Stimulated activated CD4-positive, alpha-beta T cell treated with anti-CD3 and anti-CD28 coated beads, Interleukin-15, amount 100 ng/mL, for 48 hours (primary cell): ENCODE data around the gene STK32B.
"Not testable (repeated sequence)": the region's sequence is repeated elsewhere in the genome, so short reads cannot be mapped to it uniquely, and the experiment has no call there.

ENCODE experiments used
- DNase-seq, 2 donors: peaks; one replicate each; pipeline ENCODE4 v3.0.0-alpha.2; 2020; ENCODE audit warnings: low read depth in 2 of 2

Gene STK32B

GRCh38 chr4:5209862-5210261, 158.6 kb downstream of the STK32B start:
- DNase-seq: no peak

GRCh38 chr4:5211282-5211839, 160.1 kb downstream of the STK32B start:
- DNase-seq: no peak

- no peak for DNase-seq
Measured at GRCh38 chr4:5212255-5213013, 161.2 kb downstream of the STK32B start.

- no peak for DNase-seq
Measured at GRCh38 chr4:5213087-5213595, 161.9 kb downstream of the STK32B start.

- DNase-seq: no peak
Measured at GRCh38 chr4:5215321-5215720, 164.0 kb downstream of the STK32B start.

GRCh38 chr4:5217421-5217820, 166.1 kb downstream of the STK32B start:
- no peak for DNase-seq

- no peak for DNase-seq
Measured at GRCh38 chr4:5218376-5219069, 167.2 kb downstream of the STK32B start.

- DNase-seq: no peak
Measured at GRCh38 chr4:5220028-5220427, 168.7 kb downstream of the STK32B start.

GRCh38 chr4:5222047-5222446, 170.8 kb downstream of the STK32B start:
- no peak for DNase-seq

GRCh38 chr4:5222951-5223350, 171.7 kb downstream of the STK32B start:
- no peak for DNase-seq

- DNase-seq: no peak
Measured at GRCh38 chr4:5224340-5224739, 173.1 kb downstream of the STK32B start.

GRCh38 chr4:5232549-5232948, 181.3 kb downstream of the STK32B start:
- DNase-seq: no peak

GRCh38 chr4:5237086-5237660, 185.9 kb downstream of the STK32B start:
- DNase-seq: no peak

GRCh38 chr4:5238173-5238572, 186.9 kb downstream of the STK32B start:
- no peak for DNase-seq

- DNase-seq: not testable (repeated sequence)
Measured at GRCh38 chr4:5247061-5247460, 195.8 kb downstream of the STK32B start.

- DNase-seq: no peak
Measured at GRCh38 chr4:5247735-5248134, 196.5 kb downstream of the STK32B start.

GRCh38 chr4:5249727-5250126, 198.4 kb downstream of the STK32B start:
- DNase-seq: no peak

GRCh38 chr4:5250536-5250935, 199.3 kb downstream of the STK32B start:
- not testable (repeated sequence) for DNase-seq

GRCh38 chr4:5256421-5256820, 205.1 kb downstream of the STK32B start:
- DNase-seq: no peak

GRCh38 chr4:5257086-5257485, 205.8 kb downstream of the STK32B start:
- DNase-seq: no peak

GRCh38 chr4:5259471-5259870, 208.2 kb downstream of the STK32B start:
- no peak for DNase-seq

GRCh38 chr4:5260121-5260520, 208.8 kb downstream of the STK32B start:
- DNase-seq: no peak
